ENCODE data around the gene SIRPA.
A peak's percentile ranks its signal among the peaks of the same experiment; 100 is the strongest.

SIRPA gene

GRCh38 chr20:1887756-1888155 is 7.5 kb upstream of the SIRPA start:
- FAIRE-seq = no peak
- no peak for DNase-seq (ENCODE audit: low spot score)

GRCh38 chr20:1888796-1889463 is 6.3 kb upstream of the SIRPA start:
- FAIRE-seq = no peak
- DNase-seq (ENCODE audit: low spot score) = no peak

- DNase-seq (ENCODE audit: low spot score) (no peak), FAIRE-seq (no peak)
Observed at GRCh38 chr20:1890469-1891262, 4.5 kb upstream of the SIRPA start.

- DNase-seq (ENCODE audit: low spot score) = peak; percentile 10
Observed at GRCh38 chr20:1891263-1892118, 3.7 kb upstream of the SIRPA start.

GRCh38 chr20:1892119-1892385 is 3.2 kb upstream of the SIRPA start:
- FAIRE-seq (no peak), DNase-seq (ENCODE audit: low spot score) (no peak)

More at GRCh38 chr20:1891263-1892118, 3.7 kb upstream of the SIRPA start:
- no peak for FAIRE-seq

- DNase-seq (ENCODE audit: low spot score) = no peak
- FAIRE-seq = no peak
Observed at GRCh38 chr20:1893721-1894470, 1.3 kb upstream of the SIRPA start.

GRCh38 chr20:1894471-1894950 is 696 bp upstream of the SIRPA start:
- DNase-seq (ENCODE audit: low spot score) (no peak), FAIRE-seq (no peak)

- DNase-seq (ENCODE audit: low spot score) (no peak), FAIRE-seq (no peak)
Observed at GRCh38 chr20:1895674-1896483, 672 bp downstream of the SIRPA start.

- FAIRE-seq (no peak), DNase-seq (ENCODE audit: low spot score) (no peak)
Observed at GRCh38 chr20:1896484-1897258, 1.5 kb downstream of the SIRPA start.

GRCh38 chr20:1897541-1897940 is 2.3 kb downstream of the SIRPA start:
- no peak for DNase-seq (ENCODE audit: low spot score)
- FAIRE-seq = no peak

- DNase-seq (ENCODE audit: low spot score) = no peak
- FAIRE-seq = no peak
Observed at GRCh38 chr20:1897965-1898464, 2.8 kb downstream of the SIRPA start.

GRCh38 chr20:1898482-1899240 is 3.5 kb downstream of the SIRPA start:
- DNase-seq (ENCODE audit: low spot score) (no peak), FAIRE-seq (no peak)

- DNase-seq (ENCODE audit: low spot score) (no peak), FAIRE-seq (no peak)
Observed at GRCh38 chr20:1899241-1899525, 4.0 kb downstream of the SIRPA start.

- DNase-seq (ENCODE audit: low spot score) (peak; percentile 80), FAIRE-seq (peak; percentile 69)
Observed at GRCh38 chr20:1900321-1900801, 5.2 kb downstream of the SIRPA start.

GRCh38 chr20:1901704-1902103 is 6.5 kb downstream of the SIRPA start:
- DNase-seq (ENCODE audit: low spot score) (no peak), FAIRE-seq (no peak)

- FAIRE-seq (no peak), DNase-seq (ENCODE audit: low spot score) (no peak)
Observed at GRCh38 chr20:1902188-1902587, 7.0 kb downstream of the SIRPA start.

GRCh38 chr20:1904135-1904534 is 8.9 kb downstream of the SIRPA start:
- no peak for DNase-seq (ENCODE audit: low spot score)
- no peak for FAIRE-seq

- FAIRE-seq = no peak
- no peak for DNase-seq (ENCODE audit: low spot score)
Observed at GRCh38 chr20:1905009-1905408, 9.8 kb downstream of the SIRPA start.

- DNase-seq (ENCODE audit: low spot score) = no peak
- FAIRE-seq = no peak
Observed at GRCh38 chr20:1905693-1906092, 10.5 kb downstream of the SIRPA start.

Measured in RCC 7860 (cell line).